Frontal cortex (tissue), 4 donors: ENCODE measurements around the gene NAGA. TPM values are rescaled to one million over a fixed set of nuclear protein-coding genes. Genes with fewer than 3 reads are reported as not detected.
"Not testable (repeated sequence)": the region's sequence is repeated elsewhere in the genome, so short reads cannot be mapped to it uniquely, and the experiment has no call there.

Experiments
- DNase-seq, 2 donors: peaks; one replicate each; pipeline ENCODE4 v3.0.0; 2012; ENCODE audit warnings: low spot score in 2 of 2
- FAIRE-seq: peaks from 2 replicates; lab custom pipeline; 2012; peaks lifted over from hg19 to GRCh38; lab: Jason Lieb, UNC
- total RNA-seq: library from RNA; depleted of rRNA; stranded (reverse); fragments of >200 nt; gene quantifications from one replicate; pipeline ENCODE4 v1.2.3, GENCODE V29; 2014
- donor health status: control.
- donor health status: control.
- donor health status: control.

Gene NAGA
- total RNA-seq, result 13.5 TPM

DNA sequence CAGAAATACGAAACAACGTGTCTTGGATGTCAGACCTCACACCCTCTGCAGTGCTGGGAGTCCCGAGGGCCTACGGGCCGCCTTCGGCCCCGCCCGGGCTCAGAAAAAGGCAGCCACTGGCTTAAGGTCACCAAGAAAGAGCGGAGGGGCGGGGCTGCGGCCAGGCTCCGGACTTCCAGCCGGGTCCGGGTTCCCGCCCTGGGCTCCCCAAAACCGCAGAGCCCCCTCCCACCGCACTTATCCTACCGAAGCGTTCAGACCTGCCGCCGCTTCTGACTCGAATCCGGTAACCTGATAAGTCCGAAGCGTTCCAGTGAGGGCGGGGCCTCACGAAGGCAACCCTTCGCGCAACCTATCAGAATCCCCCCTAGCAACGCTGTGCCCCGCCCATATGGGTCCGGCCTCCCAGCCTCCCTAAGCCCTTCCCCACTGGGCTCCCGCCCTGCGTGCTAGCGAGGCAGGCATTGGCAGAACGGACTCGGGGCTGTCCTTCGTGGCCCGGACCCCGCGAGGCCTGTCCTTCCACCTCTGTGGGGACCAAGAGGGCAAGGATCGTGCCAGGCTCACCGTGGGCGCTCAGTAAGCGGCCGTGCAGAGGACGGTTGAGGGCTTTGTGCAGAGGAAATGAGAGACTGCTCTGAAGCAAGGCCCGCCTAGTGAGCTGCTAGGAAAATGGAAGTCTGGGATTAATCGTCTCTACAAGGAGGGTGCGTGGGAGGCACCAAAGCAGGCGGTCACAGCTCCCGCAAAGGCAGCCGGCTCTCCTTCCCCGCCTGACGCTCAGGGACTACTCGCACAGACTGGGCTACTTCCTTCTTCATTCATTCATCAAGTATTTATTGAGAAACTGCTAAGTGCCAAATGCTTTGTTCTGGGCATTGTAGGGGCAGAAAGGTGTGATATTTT lies at the start of gene NAGA:
Gene NAGA (minus strand): TSS at position 296 of the 906 bp plus-strand sequence. CDS start 515 bp downstream, outside the sequence.
- DNase-seq, result peak; percentile 87 to 93
- FAIRE-seq, result no peak

DNA sequence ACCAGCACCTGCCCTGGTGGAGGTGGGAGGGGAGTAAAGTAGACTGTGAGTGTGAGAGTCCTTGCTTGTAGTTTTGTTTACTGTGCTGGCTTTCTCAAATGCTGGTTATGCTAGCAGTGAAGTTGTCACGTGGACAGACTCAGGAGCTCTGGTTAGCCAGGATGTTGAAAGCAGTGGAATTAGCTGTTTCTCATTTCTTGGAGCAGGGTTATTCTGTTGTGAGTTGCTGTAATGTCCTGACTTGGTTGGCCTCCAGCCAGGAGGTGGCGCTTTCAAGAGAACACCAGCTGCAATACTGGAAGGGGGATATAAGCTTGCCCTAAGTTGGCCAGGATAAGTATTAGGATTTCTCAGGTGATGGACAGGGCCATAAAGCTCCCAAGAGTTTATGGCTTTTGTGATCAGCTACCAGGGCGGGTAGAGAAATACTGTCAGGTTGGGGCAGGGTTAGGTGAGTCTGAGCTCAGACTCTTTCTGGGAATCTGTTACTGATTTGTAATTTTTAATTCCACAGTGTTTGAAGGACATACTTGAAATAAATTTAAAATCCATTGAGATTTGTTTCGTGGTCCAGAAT lies 46.3 kb upstream of the NAGA start:
- DNase-seq (no peak), FAIRE-seq (no peak)

DNA sequence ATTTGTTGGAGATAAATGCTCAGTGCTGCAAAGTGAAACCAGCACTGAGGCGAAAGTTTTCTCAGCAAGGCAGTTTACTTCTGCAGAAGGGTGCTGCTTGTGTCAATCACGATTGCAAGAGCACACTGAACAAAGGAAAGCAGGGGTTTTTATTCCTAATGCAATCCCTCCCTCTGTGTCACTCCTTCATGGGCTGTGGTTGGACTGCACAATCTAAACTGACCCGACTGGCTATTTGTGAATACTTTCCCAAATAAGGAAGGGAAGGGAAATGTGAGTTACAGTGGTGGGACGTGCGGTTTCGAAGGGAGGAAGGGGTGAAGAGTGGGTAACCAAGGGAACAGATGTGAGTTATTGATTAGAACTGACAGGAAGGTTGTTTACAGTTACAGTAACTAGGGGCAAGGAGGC lies 44.8 kb upstream of the NAGA start:
- not testable (repeated sequence) for FAIRE-seq, DNase-seq

- DNase-seq, result no peak
These were observed 44.1 kb upstream of the NAGA start for GRCh38 chr22:42114721-42115120.

GRCh38 chr22:42112793-42113192 lies 42.2 kb upstream of the NAGA start:
- not testable (repeated sequence) for FAIRE-seq

More at GRCh38 chr22:42114721-42115120, 44.1 kb upstream of the NAGA start:
- no peak for FAIRE-seq

DNA sequence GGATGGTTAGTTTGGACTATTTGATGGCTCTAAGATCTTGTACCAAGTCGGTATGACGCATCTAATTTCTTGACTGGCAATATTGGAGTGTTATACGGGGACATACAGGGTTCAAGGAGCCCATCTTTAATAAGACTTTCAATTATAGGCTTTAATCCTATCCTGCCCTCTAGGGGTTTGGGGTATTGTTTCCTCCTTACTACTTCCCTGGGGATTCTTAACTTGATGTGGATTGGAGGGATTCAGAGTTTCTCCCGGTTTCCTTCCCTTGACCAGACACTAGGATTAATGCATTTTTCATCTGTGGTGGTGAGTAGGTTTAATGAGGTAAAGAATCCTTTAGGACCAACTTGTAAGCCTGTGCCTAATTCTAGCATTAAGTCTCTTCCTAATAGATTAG lies 41.2 kb upstream of the NAGA start:
- no peak for DNase-seq
- no peak for FAIRE-seq

More at GRCh38 chr22:42112793-42113192, 42.2 kb upstream of the NAGA start:
- not testable (repeated sequence) for DNase-seq

DNA sequence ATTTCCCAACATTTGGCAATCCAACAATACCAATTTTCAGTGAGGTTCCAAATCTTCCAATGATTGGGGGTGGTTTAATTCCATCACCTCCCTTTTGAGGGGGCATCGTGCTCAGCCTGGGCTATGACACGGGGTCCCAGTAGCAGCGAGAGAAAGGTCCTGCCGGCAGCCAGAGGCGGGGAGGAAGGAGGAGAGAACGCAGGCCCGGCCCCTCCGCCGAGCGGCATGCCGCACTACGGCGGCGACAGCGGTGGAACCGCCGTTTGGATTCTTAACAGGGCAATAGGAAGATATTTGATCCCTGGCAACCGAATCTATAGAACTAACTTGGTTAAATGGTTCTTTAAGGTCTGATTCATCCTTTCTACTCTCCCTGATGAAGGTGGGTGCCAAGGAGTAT lies 38.2 kb upstream of the NAGA start:
- FAIRE-seq (no peak), DNase-seq (no peak)

DNA sequence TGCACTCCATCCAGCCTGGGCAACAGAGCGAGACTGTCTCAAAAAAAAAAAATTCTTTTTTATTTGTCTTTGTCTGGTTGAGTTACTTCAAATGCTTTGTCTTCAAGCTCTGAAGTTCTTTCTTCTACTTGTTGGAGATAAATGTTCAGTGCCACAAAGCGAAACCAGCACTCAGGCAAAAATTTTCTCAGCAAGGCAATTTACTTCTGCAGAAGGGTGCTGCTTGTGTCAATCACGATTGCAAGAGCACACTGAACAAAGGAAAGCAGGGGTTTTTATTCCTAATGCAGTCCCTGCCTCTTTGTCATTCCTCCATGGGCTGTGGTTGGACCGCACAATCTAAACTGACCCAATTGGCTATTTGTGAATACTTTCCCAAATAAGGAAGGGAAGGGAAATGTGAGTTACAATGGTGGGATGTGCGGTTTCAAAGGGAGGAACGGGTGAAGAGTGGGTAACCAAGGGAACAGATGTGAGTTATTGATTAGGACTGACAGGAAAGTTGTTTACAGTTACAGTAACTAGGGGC lies 33.8 kb upstream of the NAGA start:
- FAIRE-seq, DNase-seq: not testable (repeated sequence)

DNA sequence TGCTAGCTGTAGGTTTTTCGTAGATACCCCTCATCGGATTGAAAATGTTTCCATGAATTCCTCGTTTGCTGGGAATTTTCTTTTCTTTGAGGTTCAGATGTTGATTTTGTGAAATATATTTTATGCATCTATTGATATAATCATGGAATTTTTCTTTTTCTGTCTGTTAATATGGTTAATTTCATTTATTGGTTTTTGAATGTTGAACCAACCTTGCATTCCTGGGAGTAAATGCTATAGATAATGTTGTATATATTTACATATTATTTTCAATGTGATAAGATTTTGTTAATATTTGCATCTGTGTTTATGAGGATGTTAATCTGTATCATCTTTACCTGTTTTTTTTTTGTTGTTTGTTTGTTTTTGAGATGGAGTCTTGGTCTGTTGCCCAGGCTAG lies 30.6 kb upstream of the NAGA start:
- no peak for FAIRE-seq
- DNase-seq, result no peak

DNA sequence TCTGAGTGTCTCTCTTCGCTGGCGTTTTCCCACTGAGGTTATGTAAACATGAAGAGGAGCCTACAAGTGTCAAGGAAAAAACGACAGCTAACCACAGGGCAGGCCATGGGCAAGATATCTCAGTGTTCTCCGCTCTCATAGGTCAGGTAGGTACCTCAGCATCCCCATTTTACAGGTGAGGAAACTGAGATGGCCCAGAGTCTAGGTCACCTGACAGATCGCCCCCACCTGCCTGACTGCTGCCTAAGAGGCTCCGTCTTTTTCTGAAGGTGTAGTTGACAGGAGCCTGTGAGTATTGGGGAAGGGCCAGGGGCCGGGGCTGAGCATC lies 20.8 kb upstream of the NAGA start:
- FAIRE-seq (no peak), DNase-seq (no peak)

DNA sequence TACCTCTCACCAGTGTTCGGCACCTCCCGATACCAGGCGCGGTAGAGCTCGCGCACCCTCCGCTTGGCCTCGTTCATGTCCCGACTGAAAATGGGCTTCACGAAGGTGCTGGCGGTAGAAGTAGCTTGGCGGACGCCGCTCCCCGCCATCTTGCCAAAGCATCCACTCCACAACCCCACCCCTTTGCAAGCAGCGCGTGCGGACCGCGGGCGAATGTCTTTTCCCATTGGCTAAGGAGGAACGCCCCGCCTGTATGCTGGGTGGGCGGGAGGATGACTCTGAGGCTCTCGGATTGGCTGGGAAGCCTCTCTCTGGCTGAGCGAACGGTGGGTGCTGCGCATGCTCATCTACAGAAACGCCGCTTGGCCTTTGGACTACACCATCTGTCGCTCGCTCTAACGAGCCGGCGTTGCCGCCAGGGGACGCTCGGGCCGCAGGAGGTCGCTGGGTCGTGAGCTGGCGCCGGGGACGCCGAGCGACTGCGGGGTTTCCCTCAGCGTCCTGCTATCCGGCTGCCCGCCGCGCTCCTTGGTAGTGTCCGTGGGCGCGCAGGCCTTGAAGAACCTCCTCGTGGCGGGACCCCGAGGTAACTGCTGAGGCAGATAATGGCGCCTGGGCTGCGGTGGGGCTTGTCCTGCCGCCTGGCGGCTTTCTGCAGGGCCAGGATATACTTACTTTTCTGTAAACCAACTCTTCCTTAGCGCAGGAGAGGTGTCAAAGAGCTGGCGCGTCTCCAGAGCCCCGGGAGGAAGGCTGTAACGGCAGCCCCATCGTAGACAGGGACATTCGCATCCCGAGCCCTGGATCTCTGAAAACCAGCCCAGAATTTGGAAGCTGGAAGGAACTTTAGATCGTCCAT lies 20.2 kb upstream of the NAGA start, which contains the start of gene NDUFA6:
Gene NDUFA6 (minus strand): TSS at position 177 of the 859 bp plus-strand sequence. CDS start 28 bp downstream, at position 149.
- peak; percentile 93 to 97 for DNase-seq
- peak; percentile 93 for FAIRE-seq

DNA sequence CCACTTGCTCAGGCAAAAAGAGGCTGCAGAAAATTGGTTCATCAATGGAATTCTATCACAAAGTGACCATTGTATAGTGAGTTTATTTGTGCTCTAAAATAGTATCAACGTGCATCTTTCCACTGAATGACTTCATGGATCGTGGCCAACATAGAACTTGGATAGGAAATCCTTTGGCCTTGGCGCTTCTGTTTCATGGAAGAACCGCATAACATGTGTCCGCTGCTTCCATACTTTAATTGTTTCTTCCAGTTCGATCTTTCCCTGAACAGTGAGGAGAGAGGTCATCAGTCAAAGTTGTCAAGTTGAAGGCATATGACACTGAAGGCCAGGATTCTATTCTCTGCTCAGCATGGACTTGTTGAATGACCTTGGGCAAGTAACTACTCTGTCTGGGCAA lies 15.4 kb upstream of the NAGA start:
- FAIRE-seq (no peak), DNase-seq (no peak)

DNA sequence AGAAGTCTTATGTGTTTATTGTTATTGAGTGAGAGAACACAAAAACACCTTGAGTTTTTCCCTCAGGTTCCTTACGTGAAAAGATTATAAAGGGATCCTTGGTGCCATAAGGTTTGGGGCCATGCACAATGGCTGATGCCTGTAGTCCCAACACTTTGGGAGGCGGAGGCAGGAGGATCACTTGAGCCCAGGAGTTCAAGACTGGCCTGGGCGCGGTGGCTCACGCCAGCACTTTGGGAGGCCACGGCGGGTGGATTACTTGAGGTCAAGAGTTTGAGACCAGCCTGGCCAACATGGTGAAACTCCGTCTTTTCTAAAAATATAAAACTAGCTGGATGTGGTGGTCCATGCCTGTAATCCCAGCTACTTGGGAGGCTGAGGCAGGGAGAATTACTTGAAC lies 14.3 kb upstream of the NAGA start:
- FAIRE-seq, result no peak

DNA sequence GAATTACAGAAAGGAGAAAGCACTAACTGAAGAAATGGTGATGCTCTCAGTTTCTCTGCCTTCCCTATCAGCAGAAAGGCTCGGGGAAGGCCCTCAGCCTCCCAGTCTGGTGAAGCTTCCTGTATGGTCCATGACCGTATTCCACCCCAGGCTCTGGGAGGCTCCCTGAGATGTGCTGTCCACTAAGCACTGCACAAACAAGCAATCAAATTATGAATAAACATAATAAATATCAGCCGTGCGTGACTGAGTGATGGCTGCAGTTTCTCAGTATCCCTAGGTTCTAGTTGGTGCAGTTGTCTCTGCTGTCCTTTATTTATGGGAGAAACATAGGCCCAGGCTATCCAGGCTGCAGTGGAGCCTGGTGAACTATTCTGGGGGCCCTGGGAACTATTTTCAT lies 12.5 kb upstream of the NAGA start:
- no peak for DNase-seq
- FAIRE-seq, result no peak

More for the DNA sequence above, 14.3 kb upstream of the NAGA start:
- DNase-seq, result no peak

DNA sequence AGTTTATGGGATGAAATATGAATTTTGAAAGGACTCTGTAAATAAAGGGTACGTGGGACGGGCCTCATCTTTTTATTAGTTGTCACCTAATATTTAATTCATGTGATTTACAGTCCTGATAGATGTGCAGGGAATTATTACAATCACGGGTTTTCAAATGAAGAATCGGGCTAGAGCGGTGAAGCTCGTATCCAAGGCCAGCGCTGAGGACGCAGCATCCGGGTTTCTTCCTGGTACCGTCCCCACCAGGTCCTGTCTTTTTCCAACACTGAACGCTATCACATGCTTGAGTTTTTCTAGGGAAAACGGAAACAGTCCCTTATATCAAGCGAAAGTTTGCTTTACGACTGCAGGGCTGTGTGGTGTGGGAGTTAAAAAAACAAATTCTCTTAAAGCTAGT lies 9.7 kb upstream of the NAGA start:
- no peak for FAIRE-seq
- DNase-seq, result no peak

DNA sequence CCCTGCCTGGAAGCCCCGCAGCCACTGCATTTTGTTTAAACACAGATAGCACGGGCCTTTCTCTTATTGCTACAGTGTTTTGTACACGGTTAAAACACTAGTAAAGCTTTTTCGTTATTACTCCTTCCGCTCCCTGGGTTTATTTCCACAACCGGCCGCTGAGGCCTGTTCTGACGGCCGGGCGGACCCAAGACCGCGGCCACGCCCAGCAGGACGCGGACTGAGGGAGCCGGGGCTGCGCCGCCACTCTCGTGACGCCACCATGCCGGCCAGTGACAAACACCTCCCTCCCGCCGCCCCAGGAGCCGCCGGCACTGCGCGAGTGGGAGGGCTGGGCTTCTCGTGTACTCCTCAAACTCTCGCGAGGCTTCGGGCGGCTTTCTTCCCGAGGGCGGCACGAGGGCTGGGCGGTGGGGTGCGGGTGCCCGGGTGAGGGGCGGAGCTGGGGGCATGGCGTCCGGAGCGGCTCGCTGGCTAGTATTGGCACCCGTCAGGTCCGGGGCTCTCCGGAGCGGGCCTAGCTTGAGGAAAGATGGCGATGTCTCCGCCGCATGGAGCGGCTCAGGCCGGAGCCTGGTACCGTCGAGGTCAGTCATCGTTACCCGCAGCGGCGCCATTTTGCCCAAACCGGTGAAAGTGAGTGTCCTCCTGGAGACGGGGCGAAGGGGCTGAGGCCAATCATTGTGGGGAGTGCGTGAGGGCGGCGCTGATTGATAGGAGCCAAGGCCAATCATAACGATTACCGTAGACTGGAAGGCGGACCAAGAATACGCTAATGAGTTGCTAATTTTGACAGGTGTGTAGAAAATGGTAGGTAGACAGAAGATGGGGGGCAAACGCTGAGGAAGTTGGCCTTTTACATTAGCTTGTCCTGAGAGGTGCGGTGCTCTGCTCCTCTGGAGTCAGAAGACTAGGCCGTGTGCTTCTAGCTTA lies 9.0 kb upstream of the NAGA start, which contains the start of gene SMDT1:
Gene SMDT1 (plus strand): TSS at position 382 of the 933 bp plus-strand sequence. CDS start 69 bp downstream, at position 451.
- DNase-seq, result peak; percentile 97 to 99
- peak; percentile 48 for FAIRE-seq

DNA sequence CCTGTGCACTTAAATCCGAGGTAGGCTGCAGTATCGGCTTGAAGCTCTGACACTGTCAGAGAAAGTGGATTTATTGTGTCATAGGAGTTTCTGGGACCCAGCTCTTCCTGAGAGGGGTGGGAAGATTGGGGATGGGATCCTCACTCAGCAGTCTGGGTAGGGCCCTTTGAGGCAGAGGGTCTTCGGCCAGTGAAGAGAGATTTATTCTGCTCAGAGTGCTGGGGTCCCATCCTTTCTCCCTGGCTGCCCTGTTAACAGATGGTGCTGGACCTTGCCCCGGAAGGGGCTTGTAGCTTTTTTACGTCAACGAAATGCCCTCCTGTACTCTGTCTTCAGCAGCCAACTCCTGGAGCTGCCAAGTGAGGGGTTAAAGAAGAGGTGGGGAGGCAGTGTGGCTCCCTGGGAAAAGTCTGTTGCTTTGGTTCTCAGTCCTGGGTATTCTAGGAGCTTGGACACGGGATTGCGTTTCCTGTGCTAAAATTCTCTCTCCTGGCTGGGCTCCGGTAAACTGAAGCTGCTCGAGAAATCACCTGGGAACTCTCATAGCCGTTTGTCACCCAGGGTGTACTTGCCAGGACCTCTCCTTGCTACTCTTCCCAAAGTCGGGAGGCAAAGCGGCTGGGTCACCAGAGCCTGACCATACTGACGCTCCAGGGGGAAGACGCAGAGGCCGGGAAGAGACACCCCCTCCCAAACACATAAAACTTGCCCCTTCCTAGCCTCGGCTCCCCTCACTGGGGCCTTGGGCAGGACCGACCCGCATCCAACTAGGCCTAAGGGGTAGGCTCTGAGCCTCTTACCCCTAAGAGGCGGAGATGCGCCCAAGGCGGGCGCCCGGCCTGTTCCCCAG lies 8.1 kb upstream of the NAGA start:
- DNase-seq, result peak in 1 of 2 donors; percentile 52
- no peak for FAIRE-seq
